CD14-positive monocyte (primary cell): ENCODE results near the gene TRIM40. TPM values are rescaled to one million over a fixed set of nuclear protein-coding genes. Genes with fewer than 3 reads are reported as not detected.

Experiments
- DNase-seq, 3 donors: peaks; one replicate each; pipeline ENCODE4 v3.0.0-alpha.2; 2011 to 2022
- H2AFZ ChIP-seq: 2 replicates; pipeline ENCODE4 v1.6.0; 2012; ENCODE audit warnings: mild to moderate bottlenecking, low read depth, low read length, inconsistent platforms; ENCODE audit not compliant: insufficient read depth, poor library complexity, severe bottlenecking
- H3K27ac ChIP-seq, 2 donors: 1 replicate in 1 of 2; 2 replicates in 1 of 2; pipeline ENCODE4 v1.5.1; 2012 to 2013; ENCODE audit warnings: low read length in 2 of 2, control low read depth in 1 of 2, inconsistent platforms in 1 of 2, low read depth in 1 of 2, mild to moderate bottlenecking in 1 of 2
- H3K27me3 ChIP-seq, 2 donors: one replicate each; pipeline versions ENCODE4 v1.6.0 to v1.6.1; 2011 to 2013; ENCODE audit warnings: low read length in 2 of 2; ENCODE audit not compliant: control insufficient read depth in 2 of 2, insufficient read depth in 2 of 2
- H3K36me3 ChIP-seq, 2 donors: replicated peaks in 1 of 2; 1 replicate in 1 of 2; 2 replicates in 1 of 2; pipeline versions ENCODE4 v1.5.1 to v1.6.1; 2012 to 2013; ENCODE audit warnings: low read length in 2 of 2, control low read depth in 1 of 2, inconsistent platforms in 1 of 2, mild to moderate bottlenecking in 1 of 2; ENCODE audit not compliant: insufficient read depth in 2 of 2, control insufficient read depth in 1 of 2
- H3K4me1 ChIP-seq, 2 donors: 1 replicate in 1 of 2; 2 replicates in 1 of 2; pipeline versions ENCODE4 v1.5.1 to v1.6.1; 2012 to 2013; ENCODE audit warnings: low read length in 2 of 2, control low read depth in 1 of 2, inconsistent platforms in 1 of 2, mild to moderate bottlenecking in 1 of 2, moderate library complexity in 1 of 2; ENCODE audit not compliant: insufficient read depth in 2 of 2, control insufficient read depth in 1 of 2
- H3K4me2 ChIP-seq: replicated peaks from 2 replicates; pipeline ENCODE3; 2012; ENCODE audit warnings: low read length, moderate library complexity, mild to moderate bottlenecking; ENCODE audit not compliant: poor library complexity, severe bottlenecking; ENCODE audit errors: extremely low read depth
- H3K4me3 ChIP-seq, 3 experiments: fragments of 200-600 bp in 1 of 3; sonication (generic) in 1 of 3; replicated peaks in 1 of 3; 1 replicate in 2 of 3; 2 replicates in 1 of 3; pipeline ENCODE4 v1.5.1; 2011 to 2013; ENCODE audit warnings: low read length in 3 of 3, mild to moderate bottlenecking in 3 of 3, control low read depth in 2 of 3, low read depth in 2 of 3, inconsistent platforms in 1 of 3, moderate library complexity in 1 of 3
- H3K79me2 ChIP-seq: 2 replicates; pipeline ENCODE4 v1.6.0; 2012; ENCODE audit warnings: mild to moderate bottlenecking, control low read depth, inconsistent platforms, low read length, moderate library complexity; ENCODE audit not compliant: insufficient read depth
- H3K9ac ChIP-seq: 2 replicates; pipeline ENCODE4 v1.6.0; 2017; ENCODE audit warnings: low read length, mild to moderate bottlenecking; ENCODE audit not compliant: insufficient read depth, poor library complexity, severe bottlenecking
- H3K9me3 ChIP-seq, 2 donors: replicated peaks in 1 of 2; 1 replicate in 1 of 2; 2 replicates in 1 of 2; pipeline versions ENCODE4 v1.5.1 to v1.6.1; 2012 to 2013; ENCODE audit warnings: low read length in 2 of 2, control low read depth in 1 of 2; ENCODE audit not compliant: control insufficient read depth in 1 of 2, insufficient read depth in 1 of 2
- H4K20me1 ChIP-seq: 2 replicates; pipeline ENCODE4 v1.6.0; 2012; ENCODE audit warnings: mild to moderate bottlenecking, low read length, control low read depth, moderate library complexity; ENCODE audit not compliant: insufficient read depth
- H3K27ac Mint-ChIP-seq, 7 donors: one replicate each; pipeline ENCODE4 v1.8.0; 2020; ENCODE audit warnings: mild to moderate bottlenecking in 7 of 7, mixed read lengths in 7 of 7, moderate library complexity in 6 of 7, inconsistent platforms in 2 of 7
- H3K27me3 Mint-ChIP-seq, 3 donors: one replicate each; pipeline ENCODE4 v1.8.0; 2021 to 2022; ENCODE audit warnings: low read depth in 3 of 3, mild to moderate bottlenecking in 3 of 3, mixed read lengths in 3 of 3, moderate library complexity in 3 of 3, inconsistent platforms in 1 of 3
- H3K36me3 Mint-ChIP-seq, 2 donors: one replicate each; pipeline ENCODE4 v1.8.0; 2020; ENCODE audit warnings: mixed read lengths in 2 of 2, inconsistent platforms in 1 of 2, mild to moderate bottlenecking in 1 of 2
- H3K4me1 Mint-ChIP-seq: one replicate; pipeline ENCODE4 v1.8.0; 2020; ENCODE audit warnings: mild to moderate bottlenecking, mixed read lengths
- H3K4me3 Mint-ChIP-seq, 2 donors: one replicate each; pipeline ENCODE4 v1.8.0; 2020; ENCODE audit warnings: mild to moderate bottlenecking in 2 of 2, mixed read lengths in 2 of 2, moderate library complexity in 1 of 2
- H3K9me3 Mint-ChIP-seq, 7 donors: one replicate each; pipeline ENCODE4 v1.8.0; 2020 to 2022; ENCODE audit warnings: mixed read lengths in 7 of 7, mild to moderate bottlenecking in 6 of 7, moderate library complexity in 6 of 7, inconsistent platforms in 2 of 7
- CTCF ChIP-seq: fragments of 200-600 bp; IDR thresholded peaks from one replicate; pipeline ENCODE4 v1.8.0; 2022; ENCODE audit warnings: antibody characterized with exemption, mild to moderate bottlenecking
- WGBS: methylation state at CpG from one replicate; pipeline ENCODE4 v1.1.5; 2013; ENCODE audit warnings: missing lambda C conversion rate; ENCODE audit not compliant: insufficient coverage; 5-methylcytosine and 5-hydroxymethylcytosine counted together
- intact Hi-C, 2 donors: fragments of 100-400 bp; cut with micrococcal nuclease; formaldehyde crosslinking; loops; one replicate each; pipeline versions ENCODE4 v1.15.0 to v1.15.1; 2023
- polyA plus RNA-seq, 3 donors: library from polyadenylated mRNA; depleted of rRNA in 1 of 3; unstranded in 2 of 3; stranded (reverse) in 1 of 3; fragments of 300-500 nt in 2 of 3; fragments of >200 nt in 1 of 3; fragmentation: Illumina TruSeq in 2 of 3; gene quantifications; 1 replicate in 2 of 3; 2 replicates in 1 of 3; pipeline ENCODE4 v1.2.3, GENCODE V29; 2012 to 2021

The TRIM40 gene
- polyA plus RNA-seq, 3 donors = not detected

- Histone ChIP-seq H3K9me3 (peaks cover 0 to 9% of the 10 kb centered on the region in 2 donors), H2AFZ (peak overlapping the region; percentile 9), H3K4me2 (no peak overlapping the region), H3K27me3 (peaks cover 40 to 69% of the 10 kb centered on the region in 2 donors), H3K79me2 (no peaks in the 10 kb centered on the region), H4K20me1 (no peaks in the 10 kb centered on the region), H3K9ac (no peak overlapping the region), H3K27ac (no peak overlapping the region), H3K4me3 (no peak overlapping the region), H3K4me1 (peaks cover 3 to 8% of the 10 kb centered on the region in 2 donors), H3K36me3 (no peaks in the 10 kb centered on the region)
- peaks cover 17% of the 10 kb centered on the region for H3K4me1 Mint-ChIP-seq
- peak overlapping the region in 1 of 7 donors; percentile 38 for H3K27ac Mint-ChIP-seq
- TF ChIP-seq CTCF = no peak
- WGBS = 35% methylated on average over 43 of the region's 50 CpGs
- H3K4me3 Mint-ChIP-seq = peak overlapping the region in 1 of 2 donors; percentile 84
- H3K9me3 Mint-ChIP-seq = peaks cover 0 to 7% (median 2%) of the 10 kb centered on the region in 7 donors
- no peak for DNase-seq
- intact Hi-C loops = loop anchor here in 1 of 2 donors (2.0 kb wide), 1 partner anchor 25 kb away; no protein-coding TSS in a partner anchor
- peaks cover 60 to 75% (median 60%) of the 10 kb centered on the region in 3 donors for H3K27me3 Mint-ChIP-seq
- peaks cover 0 to 2% of the 10 kb centered on the region in 2 donors for H3K36me3 Mint-ChIP-seq
Observed at GRCh38 chr6:30127238-30128093, 8.5 kb upstream of the TRIM40 start.

- peak in 2 of 3 donors; percentile 13 to 21 for DNase-seq
- Mint-ChIP-seq H3K4me1 (peaks cover 15% of the 10 kb centered on the region), H3K27me3 (peaks cover 66 to 74% (median 70%) of the 10 kb centered on the region in 3 donors), H3K9me3 (peaks cover 0 to 7% (median 2%) of the 10 kb centered on the region in 7 donors), H3K4me3 (peak overlapping the region in 1 of 2 donors; percentile 81), H3K36me3 (peaks cover 0 to 2% of the 10 kb centered on the region in 2 donors), H3K27ac (peak overlapping the region in 1 of 7 donors; percentile 16)
- H3K27me3 ChIP-seq = peaks cover 46 to 78% of the 10 kb centered on the region in 2 donors
- H3K4me1 ChIP-seq = peaks cover 3 to 8% of the 10 kb centered on the region in 2 donors
- H3K36me3 ChIP-seq = no peaks in the 10 kb centered on the region
- H3K4me2 ChIP-seq = no peak overlapping the region
- WGBS = 50% methylated on average over 1 of the region's 10 CpGs
- H2AFZ ChIP-seq = no peak overlapping the region
- intact Hi-C loops = loop anchor here (2.0 kb wide), 1 partner anchor 27 kb away; no protein-coding TSS in a partner anchor
- no peaks in the 10 kb centered on the region for H4K20me1 ChIP-seq
- TF ChIP-seq CTCF = no peak
- no peak overlapping the region for H3K27ac ChIP-seq
- no peaks in the 10 kb centered on the region for H3K79me2 ChIP-seq
- peaks cover 0 to 9% of the 10 kb centered on the region in 2 donors for H3K9me3 ChIP-seq
- no peak overlapping the region for H3K9ac ChIP-seq
- no peak overlapping the region for H3K4me3 ChIP-seq
Observed at GRCh38 chr6:30129265-30130178, 6.4 kb upstream of the TRIM40 start.
